ENCODE results near the gene PWP2. TPM values are rescaled to one million over a fixed set of nuclear protein-coding genes. Genes with fewer than 3 reads are reported as not detected.
"Not testable (repeated sequence)": the region's sequence is repeated elsewhere in the genome, so short reads cannot be mapped to it uniquely, and the experiment has no call there.

Gene PWP2
- total RNA-seq, 2 experiments from 2014 or later: 18.6 to 22.5 TPM

- H3K36me3 Mint-ChIP-seq (ENCODE audit: low read depth); H3K27me3 Mint-ChIP-seq; DNase-seq; CTCF ChIA-PET; H3K4me1 Mint-ChIP-seq; POLR2A ChIA-PET; H3K27ac Mint-ChIP-seq; H3K4me3 Mint-ChIP-seq; H3K9me3 Mint-ChIP-seq: not testable (repeated sequence)
Observed at GRCh38 chr21:44165933-44166332, 58.7 kb downstream of the PWP2 start.

- CTCF ChIA-PET; H3K27ac Mint-ChIP-seq; H3K27me3 Mint-ChIP-seq; POLR2A ChIA-PET; H3K4me3 Mint-ChIP-seq; DNase-seq; H3K9me3 Mint-ChIP-seq; H3K36me3 Mint-ChIP-seq (ENCODE audit: low read depth); H3K4me1 Mint-ChIP-seq: not testable (repeated sequence)
Observed at GRCh38 chr21:44167527-44167926, 60.3 kb downstream of the PWP2 start.

- POLR2A ChIA-PET; H3K36me3 Mint-ChIP-seq (ENCODE audit: low read depth); H3K27ac Mint-ChIP-seq; DNase-seq; H3K4me1 Mint-ChIP-seq; CTCF ChIA-PET; H3K27me3 Mint-ChIP-seq; H3K4me3 Mint-ChIP-seq; H3K9me3 Mint-ChIP-seq: not testable (repeated sequence)
Observed at GRCh38 chr21:44170326-44170725, 63.1 kb downstream of the PWP2 start.

GRCh38 chr21:44170863-44171262 lies 63.7 kb downstream of the PWP2 start:
- POLR2A ChIA-PET; CTCF ChIA-PET; H3K4me3 Mint-ChIP-seq; H3K27me3 Mint-ChIP-seq; H3K4me1 Mint-ChIP-seq; DNase-seq; H3K9me3 Mint-ChIP-seq; H3K27ac Mint-ChIP-seq; H3K36me3 Mint-ChIP-seq (ENCODE audit: low read depth): not testable (repeated sequence)

GRCh38 chr21:44171962-44172572 lies 64.9 kb downstream of the PWP2 start:
- H3K36me3 Mint-ChIP-seq (ENCODE audit: low read depth); POLR2A ChIA-PET; H3K4me1 Mint-ChIP-seq; H3K27ac Mint-ChIP-seq; H3K4me3 Mint-ChIP-seq; H3K9me3 Mint-ChIP-seq; H3K27me3 Mint-ChIP-seq; DNase-seq; CTCF ChIA-PET: not testable (repeated sequence)

- H3K4me1 Mint-ChIP-seq; H3K36me3 Mint-ChIP-seq (ENCODE audit: low read depth); H3K9me3 Mint-ChIP-seq; POLR2A ChIA-PET; H3K27ac Mint-ChIP-seq; H3K4me3 Mint-ChIP-seq; H3K27me3 Mint-ChIP-seq; CTCF ChIA-PET; DNase-seq: not testable (repeated sequence)
Observed at GRCh38 chr21:44172741-44173140, 65.5 kb downstream of the PWP2 start.

GRCh38 chr21:44175189-44175588 lies 68.0 kb downstream of the PWP2 start:
- H3K9me3 Mint-ChIP-seq; H3K27ac Mint-ChIP-seq; H3K4me1 Mint-ChIP-seq; H3K27me3 Mint-ChIP-seq; H3K36me3 Mint-ChIP-seq (ENCODE audit: low read depth); POLR2A ChIA-PET; DNase-seq; CTCF ChIA-PET; H3K4me3 Mint-ChIP-seq: not testable (repeated sequence)

GRCh38 chr21:44176127-44176526 lies 68.9 kb downstream of the PWP2 start:
- H3K36me3 Mint-ChIP-seq (ENCODE audit: low read depth); CTCF ChIA-PET; H3K9me3 Mint-ChIP-seq; H3K4me3 Mint-ChIP-seq; DNase-seq; POLR2A ChIA-PET; H3K27ac Mint-ChIP-seq; H3K27me3 Mint-ChIP-seq; H3K4me1 Mint-ChIP-seq: not testable (repeated sequence)

Other genes starting within 250 kb of the PWP2 start
- 100 to 1,000 TPM; 101 to 102 TPM for gene AGPAT3, start 242.2 kb upstream of the PWP2 start, total RNA-seq
- gene TRAPPC10, start 95.1 kb upstream of the PWP2 start, total RNA-seq: 10 to 100 TPM; 76.0 to 76.5 TPM
- gene GATD3, start 26.3 kb downstream of the PWP2 start, total RNA-seq: 10 to 100 TPM; 48.9 to 49.5 TPM
- gene ICOSLG, start 133.5 kb downstream of the PWP2 start, total RNA-seq: 1 to 10 TPM; 6.1 to 6.6 TPM
- gene DNMT3L, start 154.5 kb downstream of the PWP2 start, total RNA-seq: not detected
- gene AIRE, start 178.5 kb downstream of the PWP2 start, total RNA-seq: under 1 TPM; 0.48 to 0.58 TPM
- 100 to 1,000 TPM; 218 to 221 TPM for gene PFKL, start 192.7 kb downstream of the PWP2 start, total RNA-seq
- gene CFAP410, start 232.0 kb downstream of the PWP2 start, total RNA-seq: 10 to 100 TPM; 14.2 to 15.5 TPM
- 10 to 100 TPM; 13.7 to 14.8 TPM for gene TRPM2, start 246.2 kb downstream of the PWP2 start, total RNA-seq